CD4-positive, alpha-beta T cell (primary cell): Measurements from ENCODE around the gene AMPH. TPM values are rescaled to one million over a fixed set of nuclear protein-coding genes. Genes with fewer than 3 reads are reported as not detected.

Source experiments
- ATAC-seq: fragments of 200-7000 bp; cut with Tn5 transposase; one replicate; pipeline ENCODE4 v1.10.0; 2022; ENCODE audit warnings: mild to moderate bottlenecking; ENCODE audit not compliant: poor library complexity
- CTCF ChIA-PET: fragments of 350-600 bp; sonication (Branson Sonifier 250); formaldehyde crosslinking; loops from one replicate; lab custom pipeline; 2021; ENCODE audit warnings: antibody characterized with exemption, inconsistent platforms; lab: Charles Lee
- POLR2A ChIA-PET: fragments of 350-600 bp; sonication (Branson Sonifier 250); formaldehyde crosslinking; loops from one replicate; lab custom pipeline; 2021; ENCODE audit warnings: antibody characterized with exemption, inconsistent platforms; lab: Charles Lee
- DNase-seq, 14 experiments: peaks; one replicate each; pipeline ENCODE4 v3.0.0-alpha.2; 2013 to 2020; ENCODE audit warnings: mixed read lengths in 2 of 14
- H3K27ac ChIP-seq, 2 donors: one replicate each; pipeline versions ENCODE4 v1.5.1 to v1.7.0; 2013; ENCODE audit warnings: low read length in 2 of 2, low read depth in 1 of 2, mild to moderate bottlenecking in 1 of 2
- H3K27me3 ChIP-seq, 2 experiments: 1 replicate in 1 of 2; 2 replicates in 1 of 2; pipeline versions ENCODE4 v1.6.1 to v1.7.0; 2013; ENCODE audit warnings: low read length in 2 of 2, control low read depth in 1 of 2, mild to moderate bottlenecking in 1 of 2, moderate library complexity in 1 of 2; ENCODE audit not compliant: insufficient read depth in 2 of 2, control insufficient read depth in 1 of 2
- H3K36me3 ChIP-seq: one replicate; pipeline ENCODE4 v1.6.1; 2013; ENCODE audit warnings: low read length, control low read depth; ENCODE audit not compliant: insufficient read depth
- H3K4me1 ChIP-seq: one replicate; pipeline ENCODE4 v1.6.1; 2013; ENCODE audit warnings: low read length, control low read depth; ENCODE audit not compliant: insufficient read depth
- H3K4me3 ChIP-seq: one replicate; pipeline ENCODE4 v1.5.1; 2013; ENCODE audit warnings: mild to moderate bottlenecking, low read length, moderate library complexity
- H3K9me3 ChIP-seq, 2 experiments: 1 replicate in 1 of 2; 2 replicates in 1 of 2; pipeline versions ENCODE4 v1.6.1 to v1.7.0; 2013; ENCODE audit warnings: low read length in 2 of 2, mild to moderate bottlenecking in 2 of 2, control low read depth in 1 of 2, moderate library complexity in 1 of 2; ENCODE audit not compliant: control insufficient read depth in 1 of 2, insufficient read depth in 1 of 2
- H3K27ac Mint-ChIP-seq: one replicate; pipeline ENCODE4 v1.8.0; 2020; ENCODE audit warnings: mixed read lengths
- H3K27me3 Mint-ChIP-seq: one replicate; pipeline ENCODE4 v1.8.0; 2021; ENCODE audit warnings: mixed read lengths
- H3K36me3 Mint-ChIP-seq: one replicate; pipeline ENCODE4 v1.8.0; 2021; ENCODE audit warnings: low read depth, mixed read lengths
- H3K4me1 Mint-ChIP-seq: one replicate; pipeline ENCODE4 v1.8.0; 2021; ENCODE audit warnings: low read depth, mixed read lengths
- H3K4me3 Mint-ChIP-seq: one replicate; pipeline ENCODE4 v1.8.0; 2020; ENCODE audit warnings: mild to moderate bottlenecking, mixed read lengths
- H3K9me3 Mint-ChIP-seq: one replicate; pipeline ENCODE4 v1.8.0; 2020; ENCODE audit warnings: mixed read lengths
- intact Hi-C, 2 experiments: fragments of 100-400 bp; cut with DNase I in 1 of 2; cut with micrococcal nuclease in 1 of 2; formaldehyde crosslinking; loops; one replicate each; pipeline versions ENCODE4 v1.15.1 to v1.9.0; 2023 to 2025; cut with DNase I, micrococcal nuclease
- total RNA-seq, 174 experiments: library from RNA in 2 of 174; stranded (reverse) in 2 of 174; gene quantifications; one replicate each; pipeline ENCODE4 v1.2.3 and lab custom pipeline; 2021 to 2026
- TF ChIP-seq, protein P1 (sequence below): fragments of 200-600 bp; IDR thresholded peaks from one replicate; pipeline ENCODE4 v1.8.0; 2022; ENCODE audit warnings: antibody characterized with exemption, mild to moderate bottlenecking

AMPH gene
- total RNA-seq, 2 experiments from 2014 or later: not detected

DNA sequence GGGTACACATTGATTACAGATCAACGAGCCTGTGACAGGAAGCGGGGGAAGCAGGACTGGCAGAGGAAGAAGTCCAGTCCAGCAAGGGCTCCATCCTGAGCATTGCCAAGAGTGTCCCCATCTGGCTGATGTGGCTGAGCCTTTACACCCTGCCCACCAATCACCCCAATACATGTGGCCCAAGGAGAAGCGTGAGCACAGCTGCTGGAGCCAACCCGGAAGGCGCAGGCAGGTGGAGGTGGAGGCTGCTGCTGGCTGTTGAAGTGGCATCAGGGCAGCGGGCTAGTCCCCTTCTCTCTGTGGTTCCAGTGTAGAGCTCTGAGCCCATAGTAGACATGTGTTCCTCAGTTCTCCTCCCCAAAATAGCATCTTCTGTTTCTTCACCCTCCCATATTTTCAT lies 6.8 kb upstream of the AMPH start:
- no peaks in the 10 kb centered on the region for H3K9me3 ChIP-seq
- H3K4me1 ChIP-seq: no peaks in the 10 kb centered on the region
- no peak for DNase-seq
- H3K27ac ChIP-seq: no peak overlapping the region
- Mint-ChIP-seq H3K36me3 (no peaks in the 10 kb centered on the region), H3K4me3 (no peak overlapping the region), H3K9me3 (no peaks in the 10 kb centered on the region), H3K4me1 (no peaks in the 10 kb centered on the region), H3K27me3 (peaks cover 32% of the 10 kb centered on the region), H3K27ac (no peak overlapping the region)
- TF ChIP-seq, protein P1, sequence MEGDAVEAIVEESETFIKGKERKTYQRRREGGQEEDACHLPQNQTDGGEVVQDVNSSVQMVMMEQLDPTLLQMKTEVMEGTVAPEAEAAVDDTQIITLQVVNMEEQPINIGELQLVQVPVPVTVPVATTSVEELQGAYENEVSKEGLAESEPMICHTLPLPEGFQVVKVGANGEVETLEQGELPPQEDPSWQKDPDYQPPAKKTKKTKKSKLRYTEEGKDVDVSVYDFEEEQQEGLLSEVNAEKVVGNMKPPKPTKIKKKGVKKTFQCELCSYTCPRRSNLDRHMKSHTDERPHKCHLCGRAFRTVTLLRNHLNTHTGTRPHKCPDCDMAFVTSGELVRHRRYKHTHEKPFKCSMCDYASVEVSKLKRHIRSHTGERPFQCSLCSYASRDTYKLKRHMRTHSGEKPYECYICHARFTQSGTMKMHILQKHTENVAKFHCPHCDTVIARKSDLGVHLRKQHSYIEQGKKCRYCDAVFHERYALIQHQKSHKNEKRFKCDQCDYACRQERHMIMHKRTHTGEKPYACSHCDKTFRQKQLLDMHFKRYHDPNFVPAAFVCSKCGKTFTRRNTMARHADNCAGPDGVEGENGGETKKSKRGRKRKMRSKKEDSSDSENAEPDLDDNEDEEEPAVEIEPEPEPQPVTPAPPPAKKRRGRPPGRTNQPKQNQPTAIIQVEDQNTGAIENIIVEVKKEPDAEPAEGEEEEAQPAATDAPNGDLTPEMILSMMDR: no peak
- no peak overlapping the region for H3K4me3 ChIP-seq
- H3K27me3 ChIP-seq: peaks cover 0 to 4% of the 10 kb centered on the region in 2 experiments
- no peak for ATAC-seq
- ChIA-PET CTCF (no interaction called here), POLR2A (no interaction called here)
- intact Hi-C loops: no loop called here
- no peaks in the 10 kb centered on the region for H3K36me3 ChIP-seq

DNA sequence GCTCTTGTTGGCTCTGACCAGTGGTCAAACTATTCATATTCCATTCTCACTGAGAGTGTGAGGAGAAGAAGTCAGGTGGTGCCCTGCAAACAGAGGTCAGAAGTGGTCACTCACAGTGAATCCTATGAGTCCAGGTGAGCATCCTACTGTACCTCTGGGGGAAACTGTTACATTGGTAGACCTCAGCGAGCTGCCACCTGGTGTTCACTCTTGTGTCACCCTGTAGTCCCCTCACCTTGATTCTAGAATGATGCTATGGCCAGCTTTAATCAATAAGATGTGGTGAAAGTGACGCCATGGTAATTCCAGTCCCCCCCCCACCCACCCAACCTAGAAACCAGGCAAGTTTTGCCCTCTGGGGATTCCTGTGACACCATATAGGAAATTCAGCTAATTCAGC lies 1.2 kb upstream of the AMPH start:
- Mint-ChIP-seq H3K36me3 (no peaks in the 10 kb centered on the region), H3K4me3 (peak overlapping the region; percentile 7), H3K27me3 (peaks cover 66% of the 10 kb centered on the region), H3K9me3 (no peaks in the 10 kb centered on the region), H3K27ac (no peak overlapping the region), H3K4me1 (peaks cover 15% of the 10 kb centered on the region)
- TF ChIP-seq, protein P1: no peak
- ChIA-PET POLR2A (no interaction called here), CTCF (interaction anchor here (1.0 kb wide), 1 partner anchor 234 kb away, joined by 4 read pairs; no protein-coding TSS in a partner anchor)
- ATAC-seq (no peak), DNase-seq (peak in 3 of 14 experiments; percentile 3 to 8 (median 6))
- Histone ChIP-seq H3K4me1 (peaks cover 6% of the 10 kb centered on the region), H3K27ac (no peak overlapping the region), H3K4me3 (no peak overlapping the region), H3K9me3 (peaks cover 0 to 5% of the 10 kb centered on the region in 2 experiments), H3K27me3 (peaks cover 17 to 31% of the 10 kb centered on the region in 2 experiments), H3K36me3 (no peaks in the 10 kb centered on the region)
- intact Hi-C loops: no loop called here

DNA sequence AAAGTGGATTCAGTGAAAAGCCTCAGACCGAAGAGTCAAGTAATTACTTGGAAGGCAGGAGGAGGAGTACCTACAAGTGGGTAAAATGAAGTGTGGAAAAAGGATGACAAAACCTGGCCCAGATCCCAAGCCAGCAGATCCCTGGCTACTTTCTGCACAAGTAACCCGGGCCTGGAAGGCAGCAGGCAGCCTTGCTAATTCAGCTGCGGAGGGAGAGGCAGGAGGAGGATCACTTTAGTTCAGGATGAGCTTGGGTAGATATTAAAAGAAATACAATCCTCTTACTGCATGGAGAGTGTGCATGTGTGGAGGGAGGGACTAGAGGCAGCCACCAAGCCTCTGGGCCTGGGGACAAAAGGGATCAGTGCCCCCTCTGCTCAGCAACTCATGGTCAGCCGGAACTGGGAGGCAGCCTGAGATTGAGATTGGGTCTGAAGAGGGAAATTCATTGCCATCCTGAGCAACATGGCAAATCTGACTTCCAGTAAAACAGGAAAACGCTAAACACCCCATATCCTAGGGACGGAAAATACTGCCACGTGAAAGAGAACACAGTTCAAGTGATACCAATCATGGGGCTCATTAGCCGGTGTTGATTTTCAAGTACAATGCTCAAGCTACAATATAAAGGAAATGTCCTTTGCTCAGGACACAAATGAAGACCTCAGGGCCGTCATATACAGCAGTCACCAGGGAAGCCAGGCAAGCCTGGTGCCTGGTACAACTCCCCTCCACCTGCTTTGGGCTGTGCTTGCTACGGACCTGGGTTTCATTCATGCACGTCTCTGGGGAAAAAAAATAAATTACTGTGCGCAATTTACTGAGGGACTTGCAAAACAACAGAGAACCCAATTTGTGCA lies 1.3 kb downstream of the AMPH start:
- Histone ChIP-seq H3K9me3 (peaks cover 5 to 10% of the 10 kb centered on the region in 2 experiments), H3K4me3 (no peak overlapping the region), H3K4me1 (peaks cover 6% of the 10 kb centered on the region), H3K27ac (no peak overlapping the region), H3K27me3 (peaks cover 17 to 40% of the 10 kb centered on the region in 2 experiments), H3K36me3 (no peaks in the 10 kb centered on the region)
- Mint-ChIP-seq H3K27ac (no peak overlapping the region), H3K27me3 (peaks cover 72% of the 10 kb centered on the region), H3K36me3 (no peaks in the 10 kb centered on the region), H3K4me3 (peak overlapping the region; percentile 34), H3K4me1 (peaks cover 15% of the 10 kb centered on the region), H3K9me3 (peaks cover 2% of the 10 kb centered on the region)
- CTCF ChIA-PET: no interaction called here
- ATAC-seq: no peak
- TF ChIP-seq, protein P1: no peak
- POLR2A ChIA-PET: no interaction called here
- no peak for DNase-seq
- intact Hi-C loops: no loop called here
